ENCODE data around the gene RRP1. TPM values are rescaled to one million over a fixed set of nuclear protein-coding genes. Genes with fewer than 3 reads are reported as not detected.
A peak's percentile ranks its signal among the peaks of the same experiment; 100 is the strongest.

RRP1 gene, protein sequence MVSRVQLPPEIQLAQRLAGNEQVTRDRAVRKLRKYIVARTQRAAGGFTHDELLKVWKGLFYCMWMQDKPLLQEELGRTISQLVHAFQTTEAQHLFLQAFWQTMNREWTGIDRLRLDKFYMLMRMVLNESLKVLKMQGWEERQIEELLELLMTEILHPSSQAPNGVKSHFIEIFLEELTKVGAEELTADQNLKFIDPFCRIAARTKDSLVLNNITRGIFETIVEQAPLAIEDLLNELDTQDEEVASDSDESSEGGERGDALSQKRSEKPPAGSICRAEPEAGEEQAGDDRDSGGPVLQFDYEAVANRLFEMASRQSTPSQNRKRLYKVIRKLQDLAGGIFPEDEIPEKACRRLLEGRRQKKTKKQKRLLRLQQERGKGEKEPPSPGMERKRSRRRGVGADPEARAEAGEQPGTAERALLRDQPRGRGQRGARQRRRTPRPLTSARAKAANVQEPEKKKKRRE
- polyA plus RNA-seq (2012; ENCODE audit: insufficient read depth, insufficient read length): 68.0 TPM

DNA sequence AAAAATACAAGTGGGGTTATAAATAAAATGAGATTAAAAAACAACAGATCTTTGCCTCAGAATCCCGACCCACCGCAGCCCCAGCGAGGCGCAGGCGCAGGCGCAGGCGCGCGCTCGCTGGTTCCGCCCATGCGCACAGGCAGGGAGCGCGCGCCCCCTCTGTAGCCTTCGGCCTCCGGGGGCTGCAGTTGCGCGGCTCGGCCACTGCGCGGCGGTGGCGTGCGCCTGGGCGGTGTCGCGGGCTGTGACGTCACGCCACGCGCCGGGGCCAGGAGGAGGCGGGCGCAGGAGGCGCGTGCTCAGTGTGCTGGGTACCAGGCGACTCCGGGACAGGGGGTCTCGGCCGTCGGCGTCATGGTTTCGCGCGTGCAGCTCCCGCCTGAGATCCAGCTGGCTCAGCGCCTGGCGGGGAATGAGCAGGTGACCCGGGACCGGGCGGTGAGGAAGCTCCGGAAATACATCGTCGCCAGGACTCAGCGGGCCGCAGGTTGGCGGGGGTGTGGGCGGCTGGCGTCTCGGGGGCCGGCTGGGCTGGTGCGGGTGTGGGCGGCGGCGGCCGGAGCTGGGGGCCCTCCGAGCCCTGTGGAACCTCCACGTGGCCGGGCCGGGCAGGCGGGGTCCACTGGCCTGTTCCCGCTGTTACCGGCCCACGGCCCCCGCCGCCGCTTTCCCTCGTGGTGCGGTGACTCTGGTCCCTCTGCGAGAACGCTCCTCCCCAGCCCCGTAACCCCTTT, at the start of gene RRP1:
RRP1 (plus strand) TSS at position 302 of the 734 bp plus-strand sequence; CDS start at position 355, 53 bp downstream.
- peak; percentile 73 for DNase-seq (ENCODE audit: low read depth, low spot score)

DNA sequence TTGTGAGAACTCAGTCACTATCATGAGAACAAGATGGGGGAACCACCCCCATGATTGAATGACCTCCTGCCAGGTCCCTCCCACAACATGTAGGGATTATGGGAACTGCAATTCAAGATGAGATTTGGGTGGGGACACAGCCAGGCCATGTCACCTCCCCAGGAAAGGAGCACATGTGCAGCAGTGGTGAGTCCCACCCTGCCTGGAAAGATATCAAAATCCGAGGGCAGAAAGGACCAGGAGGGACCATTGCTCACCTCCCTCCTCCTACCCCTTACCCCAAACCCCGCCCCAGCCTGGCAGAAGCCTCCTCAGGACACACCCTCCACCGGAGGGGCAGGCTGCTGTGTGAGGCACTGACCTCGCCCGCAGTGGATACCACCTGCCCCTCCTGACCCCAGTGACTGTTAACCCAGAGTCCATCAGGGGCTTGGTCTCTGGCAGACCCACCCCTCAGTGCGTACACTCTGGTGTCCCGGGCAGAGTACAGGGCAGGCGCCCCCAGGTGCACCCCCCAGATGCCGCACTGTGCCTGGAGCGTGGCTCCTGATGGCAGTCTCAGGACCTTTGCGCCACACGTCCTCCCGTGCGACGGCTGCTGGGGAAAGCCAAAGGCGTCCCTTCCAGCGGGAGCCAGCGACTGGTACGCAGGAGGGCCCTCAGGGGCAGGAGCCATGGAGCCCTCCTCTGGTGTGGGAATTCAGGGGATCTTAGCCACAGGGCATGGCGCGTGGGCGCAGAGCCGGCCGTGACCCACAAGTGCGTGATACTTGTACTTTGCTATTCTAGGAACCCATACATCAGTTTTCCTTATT, 49.5 kb upstream of the RRP1 start:
- no peak overlapping the region for H3K4me3 ChIP-seq (ENCODE audit: low read length)
- no peak for DNase-seq (ENCODE audit: low read depth, low spot score)

More for the DNA sequence above, at the start of gene RRP1:
- H3K4me3 ChIP-seq (ENCODE audit: low read length): peak within 1 kb of the TSS; percentile 78

DNA sequence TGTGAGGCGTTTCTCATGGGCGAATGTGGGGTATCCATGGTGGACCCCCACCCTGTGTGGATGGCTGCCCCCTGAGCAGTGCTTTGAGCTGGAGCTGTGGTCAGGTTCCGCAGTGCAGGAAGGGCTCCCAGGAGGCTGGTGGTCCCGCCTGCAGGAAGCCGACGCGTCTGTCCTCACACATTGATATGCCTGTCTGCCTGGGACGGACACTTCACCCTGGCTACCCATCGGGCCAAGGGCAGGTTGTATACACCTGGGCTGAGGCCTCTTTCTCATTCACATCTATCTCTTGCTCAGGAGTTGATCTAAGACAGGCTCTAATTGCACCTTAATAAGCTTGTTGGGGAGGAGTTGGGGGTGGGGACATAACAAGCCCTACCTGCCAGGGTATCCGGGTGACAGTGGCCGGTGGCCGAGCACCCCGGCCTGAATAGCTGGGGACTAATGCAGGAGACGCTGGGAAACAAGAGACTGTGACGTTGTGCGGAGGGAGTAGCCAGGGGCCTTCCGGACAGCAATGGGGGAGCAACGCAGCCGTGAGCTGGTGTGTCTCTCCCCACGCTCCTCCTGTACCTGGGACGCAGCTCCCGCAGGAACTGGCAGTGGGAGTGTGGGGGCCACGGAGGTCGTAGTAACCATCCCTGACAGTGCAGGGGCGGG, 48.8 kb upstream of the RRP1 start:
- no peak for DNase-seq (ENCODE audit: low read depth, low spot score)
- no peak overlapping the region for H3K4me3 ChIP-seq (ENCODE audit: low read length)

DNA sequence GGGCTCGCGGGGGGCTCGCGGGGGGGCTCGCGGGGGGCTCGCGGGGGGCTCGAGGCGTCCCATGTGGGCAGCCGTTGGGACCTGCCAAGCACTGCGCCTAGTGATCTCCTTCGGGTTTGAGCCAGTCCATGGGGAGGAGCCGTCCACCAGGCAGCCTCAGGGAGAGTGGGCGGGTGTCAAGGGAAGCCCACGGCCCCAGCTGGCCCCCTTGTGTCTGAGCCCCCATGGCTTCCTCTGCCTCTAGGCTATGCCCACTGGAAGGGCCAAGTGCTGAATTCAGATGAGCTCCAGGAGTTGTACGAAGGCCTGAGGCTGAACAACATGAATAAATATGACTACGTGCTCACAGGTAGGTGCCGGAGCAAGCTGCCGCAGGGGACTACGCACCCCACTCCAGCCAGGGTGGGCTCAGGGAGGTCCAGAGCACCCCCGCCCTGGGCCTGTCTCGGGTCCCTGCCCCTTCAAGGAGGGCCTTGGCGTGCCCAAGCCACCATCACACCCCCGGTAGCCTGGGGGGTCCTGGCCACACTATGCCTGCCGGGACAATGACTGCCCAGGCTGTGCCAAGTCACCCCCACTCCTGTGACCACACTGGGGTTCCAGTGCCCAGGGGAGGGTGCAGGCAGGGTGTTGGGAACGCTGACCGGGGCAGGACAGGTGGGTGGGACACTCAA, 47.8 kb upstream of the RRP1 start:
- H3K4me3 ChIP-seq (ENCODE audit: low read length): no peak overlapping the region
- DNase-seq (ENCODE audit: low read depth, low spot score): no peak

DNA sequence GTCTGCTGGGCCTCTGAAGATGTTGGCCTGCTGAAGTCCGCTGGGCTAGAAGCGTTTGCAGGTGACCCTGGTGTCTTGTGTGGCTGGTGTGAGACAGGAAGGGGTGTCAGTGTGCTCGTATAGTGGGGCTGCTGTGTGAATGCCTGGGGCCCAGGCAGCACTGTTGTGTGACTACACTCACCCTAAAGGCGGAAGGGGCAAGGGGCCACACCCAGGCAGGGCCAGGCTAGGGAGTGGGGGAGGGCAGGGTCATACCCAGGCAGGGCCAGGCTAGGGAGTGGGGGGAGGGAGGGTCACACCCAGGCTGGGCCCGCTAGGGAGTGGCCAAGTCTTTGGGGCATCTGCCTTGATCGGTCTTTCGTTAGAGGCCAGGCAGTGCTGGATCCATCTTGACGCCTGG, 45.4 kb upstream of the RRP1 start:
- no peak overlapping the region for H3K4me3 ChIP-seq (ENCODE audit: low read length)

DNA sequence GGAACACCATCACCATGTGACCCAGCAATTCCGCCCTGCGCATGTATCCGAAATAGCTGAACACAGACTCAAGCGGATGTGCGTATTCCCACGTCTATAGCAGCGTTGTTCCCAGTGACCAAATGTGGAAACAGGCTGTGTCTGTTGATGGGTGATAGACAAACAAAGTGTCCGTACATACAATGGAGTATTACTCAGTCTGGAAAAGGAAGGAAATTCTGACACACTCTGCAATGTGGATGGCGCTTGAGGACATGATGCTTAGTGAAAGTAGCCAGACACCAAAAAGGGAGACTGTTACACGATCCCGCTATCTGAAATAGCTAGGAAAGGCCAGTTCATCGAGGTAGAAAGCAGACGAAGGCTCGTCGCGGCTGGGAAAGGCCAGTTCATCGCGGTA, 44.7 kb upstream of the RRP1 start:
- no peak for DNase-seq (ENCODE audit: low read depth, low spot score)
- no peak overlapping the region for H3K4me3 ChIP-seq (ENCODE audit: low read length)

More for the DNA sequence above, 45.4 kb upstream of the RRP1 start:
- no peak for DNase-seq (ENCODE audit: low read depth, low spot score)

DNA sequence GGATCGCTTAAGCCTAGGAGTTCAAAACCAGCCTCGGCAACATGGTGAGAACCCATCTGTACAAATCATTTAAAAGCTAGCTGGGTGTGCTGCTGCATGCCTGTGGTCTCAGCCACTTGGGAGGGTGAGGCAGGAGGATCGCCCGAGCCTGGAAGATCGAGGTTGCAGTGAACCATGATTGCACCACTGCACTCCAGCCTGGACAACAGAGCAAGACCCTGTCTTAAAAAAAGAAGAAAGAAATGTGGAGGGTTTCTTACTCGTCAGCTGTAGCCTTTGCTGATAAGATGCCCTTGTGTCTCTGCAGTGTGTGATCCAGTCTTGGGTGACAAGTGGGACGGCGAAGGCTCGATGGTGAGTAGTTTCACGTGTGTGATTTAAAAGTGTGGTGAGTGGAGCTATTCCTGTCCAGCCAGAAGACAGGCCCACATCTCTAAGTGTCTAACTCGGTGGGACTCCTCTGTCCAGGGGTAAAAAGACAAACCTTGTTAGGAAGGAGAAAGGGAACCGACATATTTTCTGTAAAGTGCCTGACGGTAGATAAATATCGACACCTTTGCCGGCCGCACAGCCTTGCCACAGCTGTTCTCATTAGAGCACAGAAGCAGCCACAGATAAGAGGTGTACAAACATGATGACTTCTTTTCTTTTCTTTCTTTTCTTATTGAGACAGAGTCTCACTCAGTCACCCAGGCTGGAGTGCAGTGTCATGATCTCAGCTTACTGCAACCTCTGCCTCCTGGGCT, 43.4 kb upstream of the RRP1 start:
- DNase-seq (ENCODE audit: low read depth, low spot score): no peak
- no peak overlapping the region for H3K4me3 ChIP-seq (ENCODE audit: low read length)

DNA sequence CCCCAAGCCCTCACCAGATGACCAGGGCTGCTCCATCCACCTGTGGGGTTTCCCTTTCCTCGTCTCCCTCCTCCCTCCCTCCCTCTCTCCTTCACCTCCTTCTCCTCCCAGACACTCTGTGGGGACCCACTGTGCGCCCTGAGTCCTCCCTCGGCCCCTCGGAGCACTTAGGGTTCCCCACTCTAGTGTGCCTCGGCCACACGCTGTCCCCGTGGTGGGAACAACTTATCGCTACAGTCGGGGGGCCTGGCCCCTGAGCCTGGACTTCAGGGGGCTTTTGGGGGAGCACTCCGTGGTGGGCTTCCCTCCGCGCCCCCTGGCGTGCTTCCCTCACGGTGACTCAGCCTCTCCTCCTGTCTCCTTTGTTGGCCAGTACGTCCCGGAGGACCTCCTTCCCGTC, 40.8 kb upstream of the RRP1 start:
- no peak for DNase-seq (ENCODE audit: low read depth, low spot score)
- H3K4me3 ChIP-seq (ENCODE audit: low read length): no peak overlapping the region

DNA sequence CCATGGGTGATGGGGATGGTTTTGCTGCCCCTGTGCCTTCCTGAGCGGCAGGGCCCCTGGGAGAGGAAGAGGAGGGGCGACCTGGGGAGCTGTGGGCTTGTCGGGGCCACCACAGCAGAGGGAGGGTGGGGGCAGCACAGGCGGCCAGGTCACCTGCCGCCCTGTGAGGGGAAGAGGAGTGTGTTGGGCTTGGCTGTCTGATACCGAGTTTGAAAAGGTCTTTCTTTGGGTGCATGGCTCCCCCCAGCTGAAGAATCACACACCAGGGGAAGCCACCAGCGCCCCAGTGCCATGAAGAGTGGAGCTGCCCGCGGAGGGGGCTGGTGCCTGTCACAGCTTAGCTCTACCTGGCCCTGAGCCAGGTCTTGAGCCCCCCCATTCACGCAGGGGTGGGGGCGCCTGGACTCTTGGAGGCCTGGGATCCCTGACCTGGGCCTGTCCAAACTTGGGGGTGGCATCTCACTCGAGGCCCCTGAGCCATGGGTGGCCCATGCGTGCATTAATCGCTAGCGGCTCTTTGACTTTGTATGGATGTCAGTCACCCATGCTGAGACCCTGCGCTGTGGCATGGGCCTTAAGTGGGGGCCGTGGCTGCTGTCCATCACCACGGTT, 39.6 kb upstream of the RRP1 start:
- no peak overlapping the region for H3K4me3 ChIP-seq (ENCODE audit: low read length)
- DNase-seq (ENCODE audit: low read depth, low spot score): no peak

DNA sequence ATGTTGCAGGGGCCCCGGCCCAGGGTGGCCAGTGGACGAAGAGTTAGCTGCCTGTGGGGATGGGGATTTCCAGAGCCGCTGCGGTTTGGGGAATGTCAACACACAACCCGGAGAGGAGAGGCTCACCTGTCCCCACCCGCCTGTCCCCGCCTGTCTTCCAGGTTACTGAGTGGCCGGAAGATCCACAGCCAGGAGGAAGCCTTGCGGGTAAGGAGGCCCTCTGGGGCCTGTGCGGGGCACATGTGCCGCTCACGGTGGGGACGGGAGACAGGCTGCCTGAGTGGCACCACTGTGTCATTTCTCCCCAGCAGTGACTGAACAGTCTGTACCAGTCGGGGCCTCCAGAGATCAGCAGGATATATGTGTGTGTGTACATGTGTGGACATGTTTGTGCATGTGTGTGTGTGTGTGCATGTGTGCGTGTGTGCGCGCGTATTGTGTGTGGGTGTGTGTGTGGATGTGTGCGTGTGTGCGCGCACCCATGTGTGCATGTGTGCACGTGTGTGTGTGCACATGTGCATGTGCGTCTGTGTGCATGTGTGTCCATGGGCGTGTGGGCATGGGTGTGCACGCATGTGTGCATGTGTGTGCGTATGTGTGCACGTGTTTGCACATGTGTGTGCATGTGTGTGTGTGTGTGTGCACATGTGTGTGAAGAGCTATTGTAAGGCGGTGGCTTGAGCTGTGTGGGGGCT, 38.9 kb upstream of the RRP1 start:
- DNase-seq (ENCODE audit: low read depth, low spot score): no peak
- no peak overlapping the region for H3K4me3 ChIP-seq (ENCODE audit: low read length)

DNA sequence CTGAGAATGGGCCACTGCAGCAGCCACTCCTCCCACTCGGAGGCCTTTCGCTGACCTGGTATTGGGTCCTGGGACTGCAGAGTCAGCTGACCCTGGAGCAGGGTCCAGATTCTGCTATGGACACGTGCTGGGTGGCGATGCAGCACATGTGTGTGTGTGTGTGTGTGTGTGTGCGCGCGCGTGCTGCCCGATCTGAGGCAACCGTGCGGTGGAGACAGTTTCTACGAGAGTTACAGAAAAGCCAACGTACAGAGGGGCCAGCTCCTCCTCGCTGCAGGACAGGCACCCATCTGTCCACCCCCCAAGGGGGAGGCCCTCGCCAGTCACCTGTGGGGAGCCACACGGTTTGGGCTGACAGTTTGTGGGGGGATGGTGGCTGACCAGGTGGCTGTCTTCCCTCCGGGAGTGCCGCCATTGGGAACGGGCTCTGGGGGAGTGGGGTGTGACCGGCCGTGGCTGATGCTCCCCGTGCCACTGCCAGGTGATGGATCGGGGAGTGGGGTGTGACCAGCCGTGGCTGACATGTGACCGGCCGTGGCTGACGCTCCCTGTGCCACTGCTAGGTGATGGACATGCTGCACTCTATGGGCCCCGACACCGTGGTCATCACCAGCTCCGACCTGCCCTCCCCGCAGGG, 37.3 kb upstream of the RRP1 start:
- DNase-seq (ENCODE audit: low read depth, low spot score): no peak

DNA sequence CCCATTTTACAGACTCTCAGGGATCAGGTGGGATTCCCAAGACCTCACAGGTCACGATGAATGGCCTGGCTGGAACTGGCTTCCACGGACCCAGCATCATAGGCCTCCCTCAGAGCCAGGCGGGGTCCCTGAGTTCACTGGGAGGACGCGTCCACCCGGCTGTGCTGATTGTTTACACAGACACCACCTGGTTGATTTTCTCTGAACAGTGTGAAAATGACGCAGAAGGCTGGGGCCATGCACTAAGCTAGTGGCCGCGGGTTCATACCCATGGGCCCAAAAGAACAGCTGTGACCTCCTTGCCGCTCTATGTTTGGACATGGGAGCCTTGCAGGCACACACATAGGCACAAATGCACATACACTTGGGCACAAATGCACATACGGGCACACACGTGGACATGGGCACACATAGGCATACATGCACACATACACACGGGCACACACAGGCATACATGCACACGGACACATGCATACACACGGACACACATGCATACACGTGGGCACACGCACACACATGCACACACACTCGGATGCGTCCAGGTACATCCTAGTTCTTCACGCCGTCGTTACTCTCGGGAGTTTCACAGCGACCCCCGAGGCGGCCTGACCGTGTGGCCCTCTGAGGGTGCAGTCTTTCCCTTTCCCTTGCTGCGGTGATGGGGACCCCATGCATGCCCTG, 36.5 kb upstream of the RRP1 start:
- no peak overlapping the region for H3K4me3 ChIP-seq (ENCODE audit: low read length)
- DNase-seq (ENCODE audit: low read depth, low spot score): no peak

More for the DNA sequence above, 37.3 kb upstream of the RRP1 start:
- no peak overlapping the region for H3K4me3 ChIP-seq (ENCODE audit: low read length)

DNA sequence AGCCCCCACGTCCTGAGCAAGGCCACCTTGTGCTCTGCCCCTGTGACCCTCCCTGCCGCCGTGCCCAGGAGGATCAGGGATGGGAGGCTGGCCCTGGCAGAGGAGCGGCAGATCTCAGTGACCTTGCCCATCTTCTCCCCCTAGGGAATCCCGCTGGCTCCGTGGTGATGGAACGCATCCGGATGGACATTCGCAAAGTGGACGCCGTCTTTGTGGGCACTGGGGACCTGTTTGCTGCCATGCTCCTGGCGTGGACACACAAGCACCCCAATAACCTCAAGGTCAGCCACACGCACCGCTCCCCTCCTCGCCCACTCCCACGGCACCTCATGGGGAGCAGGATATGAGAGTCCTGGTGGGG, 36.0 kb upstream of the RRP1 start:
- no peak for DNase-seq (ENCODE audit: low read depth, low spot score)

DNA sequence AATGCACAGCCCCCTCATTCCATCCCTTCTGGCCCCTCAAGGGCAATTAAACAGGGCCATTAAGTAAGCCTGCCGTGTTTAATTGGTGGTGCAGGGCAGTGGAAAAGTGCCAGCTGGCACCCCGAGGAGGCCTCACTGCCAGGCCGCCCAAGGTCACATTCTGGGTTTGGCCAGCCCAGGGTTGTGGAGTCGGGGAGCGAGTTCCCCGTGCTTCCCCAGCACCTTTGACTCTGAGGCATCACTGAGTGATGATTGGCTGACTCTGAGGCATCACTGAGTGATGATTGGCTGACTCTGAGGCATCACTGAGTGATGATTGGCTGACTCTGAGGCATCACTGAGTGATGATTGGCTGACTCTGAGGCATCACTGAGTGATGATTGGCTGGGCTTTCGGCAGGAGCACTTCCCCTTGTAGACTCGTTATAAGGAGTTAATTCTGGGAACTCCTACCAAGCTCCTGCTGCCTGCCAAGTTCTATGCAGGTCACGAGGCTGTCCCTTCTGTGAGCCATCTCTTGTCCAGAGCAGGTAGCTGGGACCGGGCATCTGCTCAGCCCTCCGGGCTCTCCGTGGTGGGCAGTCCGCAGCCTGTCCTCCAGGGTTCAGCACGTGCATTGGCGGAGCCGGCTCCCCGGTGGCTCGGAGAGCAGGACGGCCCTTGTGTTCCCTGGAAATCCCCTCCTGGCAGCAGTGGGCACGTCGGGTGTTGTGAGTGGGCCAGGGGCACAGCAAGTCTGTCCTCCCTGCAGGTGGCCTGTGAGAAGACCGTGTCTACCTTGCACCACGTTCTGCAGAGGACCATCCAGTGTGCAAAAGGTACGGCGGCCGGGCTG, 34.2 kb upstream of the RRP1 start:
- H3K4me3 ChIP-seq (ENCODE audit: low read length): no peak overlapping the region
- DNase-seq (ENCODE audit: low read depth, low spot score): no peak

More for the DNA sequence above, 36.0 kb upstream of the RRP1 start:
- no peak overlapping the region for H3K4me3 ChIP-seq (ENCODE audit: low read length)
